ENCODE measurements around the gene BUD31.
"Not testable (repeated sequence)": the region's sequence is repeated elsewhere in the genome, so short reads cannot be mapped to it uniquely, and the experiment has no call there.

BUD31 gene

GRCh38 chr7:99408379-99409191, at the start of gene BUD31, which contains the start of gene PDAP1:
TSS of gene BUD31 (plus strand) at chr7:99408969. CDS start at chr7:99411093, 2,124 bp downstream.
TSS of gene PDAP1 (minus strand) at chr7:99408597. CDS start at chr7:99408548, 49 bp downstream.
- DNase-seq (ENCODE audit: low read depth): peak; percentile 65

- no peak for DNase-seq (ENCODE audit: low read depth)
These were observed 49.2 kb upstream of the BUD31 start for GRCh38 chr7:99359465-99360154.

- peak; percentile 85 for DNase-seq (ENCODE audit: low read depth)
These were observed 46.0 kb upstream of the BUD31 start for GRCh38 chr7:99362801-99363200.

GRCh38 chr7:99363286-99363685, 45.5 kb upstream of the BUD31 start:
- DNase-seq (ENCODE audit: low read depth): no peak

GRCh38 chr7:99365318-99366141, 43.2 kb upstream of the BUD31 start:
- no peak for DNase-seq (ENCODE audit: low read depth)

- no peak for DNase-seq (ENCODE audit: low read depth)
These were observed 42.1 kb upstream of the BUD31 start for GRCh38 chr7:99366646-99367045.

- DNase-seq (ENCODE audit: low read depth): no peak
These were observed 39.9 kb upstream of the BUD31 start for GRCh38 chr7:99368750-99369389.

GRCh38 chr7:99369767-99370391, 38.9 kb upstream of the BUD31 start:
- no peak for DNase-seq (ENCODE audit: low read depth)

- DNase-seq (ENCODE audit: low read depth): no peak
These were observed 37.3 kb upstream of the BUD31 start for GRCh38 chr7:99371376-99371920.

GRCh38 chr7:99372275-99373090, 36.3 kb upstream of the BUD31 start:
- DNase-seq (ENCODE audit: low read depth): no peak

GRCh38 chr7:99373091-99374066, 35.4 kb upstream of the BUD31 start:
- DNase-seq (ENCODE audit: low read depth): no peak

- DNase-seq (ENCODE audit: low read depth): no peak
These were observed 34.4 kb upstream of the BUD31 start, which contains the start of gene ARPC1B for GRCh38 chr7:99374111-99375064. TSS of gene ARPC1B (plus strand) at chr7:99374730. CDS start at chr7:99385715, 10,985 bp downstream.

- no peak for DNase-seq (ENCODE audit: low read depth)
These were observed 33.5 kb upstream of the BUD31 start for GRCh38 chr7:99375070-99375807.

- peak; percentile 95 for DNase-seq (ENCODE audit: low read depth)
These were observed 29.7 kb upstream of the BUD31 start for GRCh38 chr7:99379043-99379577.

- DNase-seq (ENCODE audit: low read depth): not testable (repeated sequence)
These were observed 29.1 kb upstream of the BUD31 start for GRCh38 chr7:99379693-99380031.

- no peak for DNase-seq (ENCODE audit: low read depth)
These were observed 28.5 kb upstream of the BUD31 start for GRCh38 chr7:99380032-99380822.

Measured in GM04503 (cell line).